Mucosa of gallbladder (tissue), 1 donor: ENCODE data around the gene CCDC78. TPM values are rescaled to one million over a fixed set of nuclear protein-coding genes. Genes with fewer than 3 reads are reported as not detected.

Experiments used
- DNase-seq: peaks from one replicate; pipeline ENCODE4 v3.0.0-alpha.2; 2020; ENCODE audit warnings: low spot score
- total RNA-seq: library from RNA; stranded (reverse); gene quantifications from one replicate; pipeline ENCODE4 v1.2.1, GENCODE V29; 2021
- donor health status: DM: no; HTN: no; CAD: no.

Gene CCDC78
- total RNA-seq, 1 donor from 2014 or later, result 3.3 TPM

DNA sequence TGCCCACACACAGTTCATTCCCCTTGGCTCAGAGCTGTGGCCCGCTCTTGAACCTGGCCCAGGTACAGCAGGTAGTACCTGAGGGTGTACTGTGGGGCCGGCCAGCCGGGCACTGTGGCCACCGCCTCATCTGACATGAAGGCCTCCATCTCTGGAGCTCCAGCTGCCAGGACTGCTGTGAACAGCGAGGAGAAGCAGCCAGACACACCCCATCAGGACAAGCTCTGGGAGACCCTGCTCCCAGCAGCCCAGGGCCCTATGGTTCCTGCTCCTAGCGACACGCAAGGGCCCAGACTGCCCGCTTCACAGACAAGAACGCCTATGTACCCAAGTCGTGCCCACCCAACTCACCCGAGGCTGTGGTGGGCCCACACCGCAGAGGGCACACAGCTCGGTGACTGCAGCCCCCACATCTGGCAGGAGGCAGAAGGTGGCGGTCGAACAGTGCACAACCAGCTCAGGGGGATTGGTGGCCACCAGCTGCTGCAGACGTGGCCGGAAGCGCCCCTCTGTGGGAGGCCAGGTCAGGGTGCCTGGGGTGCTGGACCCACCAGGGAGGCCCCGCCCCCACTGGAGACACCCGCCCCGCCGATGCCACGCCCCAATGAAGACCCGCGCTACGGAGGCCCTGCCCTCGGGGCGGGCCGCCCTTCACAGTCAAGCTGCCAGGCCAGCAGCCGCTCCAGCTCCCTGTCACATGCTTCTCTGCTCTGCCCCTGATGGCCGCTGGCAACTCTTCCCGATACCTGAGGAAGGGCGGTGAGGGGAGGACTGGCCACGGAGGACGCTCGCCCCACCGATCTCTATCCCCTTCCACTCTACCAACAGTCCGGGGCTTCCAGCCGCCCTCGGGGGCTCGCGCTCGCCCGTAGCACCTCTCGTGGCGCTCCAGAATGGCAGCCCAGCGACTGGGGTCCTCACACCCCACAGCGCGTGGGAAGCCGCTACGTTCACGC, 47.1 kb downstream of the CCDC78 start:
- DNase-seq, result peak; percentile 64

DNA sequence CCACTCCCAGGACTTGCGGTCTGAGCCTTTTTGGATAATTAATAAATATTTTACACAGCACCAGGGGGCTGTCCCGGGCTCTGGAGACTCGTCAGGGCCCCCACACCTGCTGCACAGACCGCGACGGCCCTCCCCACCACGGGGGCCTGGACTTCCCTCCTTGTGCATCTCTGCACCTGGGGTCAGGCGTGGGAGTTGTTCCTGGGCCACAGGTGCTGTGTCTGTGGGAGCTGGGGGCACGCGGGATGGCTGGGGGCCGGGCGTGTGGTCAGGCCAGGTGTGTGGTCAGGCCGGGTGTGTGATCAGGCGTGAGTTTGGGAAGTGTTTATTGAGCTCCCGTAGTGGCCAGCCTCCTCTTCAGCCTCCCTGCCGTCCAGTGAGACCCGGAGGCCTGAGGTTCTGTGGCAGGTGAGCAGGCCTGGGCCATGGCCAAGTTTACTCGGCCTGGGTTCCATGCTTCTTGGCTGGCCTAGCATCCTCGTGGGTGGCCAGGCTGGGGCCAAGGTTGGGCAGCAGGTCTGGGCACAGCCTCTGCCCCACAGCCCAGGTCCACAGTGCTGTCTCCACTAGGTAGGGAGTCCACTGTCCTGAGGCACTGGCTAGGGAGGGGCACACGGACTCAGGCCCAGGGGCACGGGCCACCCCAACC, 47.9 kb downstream of the CCDC78 start:
- DNase-seq, result no peak

DNA sequence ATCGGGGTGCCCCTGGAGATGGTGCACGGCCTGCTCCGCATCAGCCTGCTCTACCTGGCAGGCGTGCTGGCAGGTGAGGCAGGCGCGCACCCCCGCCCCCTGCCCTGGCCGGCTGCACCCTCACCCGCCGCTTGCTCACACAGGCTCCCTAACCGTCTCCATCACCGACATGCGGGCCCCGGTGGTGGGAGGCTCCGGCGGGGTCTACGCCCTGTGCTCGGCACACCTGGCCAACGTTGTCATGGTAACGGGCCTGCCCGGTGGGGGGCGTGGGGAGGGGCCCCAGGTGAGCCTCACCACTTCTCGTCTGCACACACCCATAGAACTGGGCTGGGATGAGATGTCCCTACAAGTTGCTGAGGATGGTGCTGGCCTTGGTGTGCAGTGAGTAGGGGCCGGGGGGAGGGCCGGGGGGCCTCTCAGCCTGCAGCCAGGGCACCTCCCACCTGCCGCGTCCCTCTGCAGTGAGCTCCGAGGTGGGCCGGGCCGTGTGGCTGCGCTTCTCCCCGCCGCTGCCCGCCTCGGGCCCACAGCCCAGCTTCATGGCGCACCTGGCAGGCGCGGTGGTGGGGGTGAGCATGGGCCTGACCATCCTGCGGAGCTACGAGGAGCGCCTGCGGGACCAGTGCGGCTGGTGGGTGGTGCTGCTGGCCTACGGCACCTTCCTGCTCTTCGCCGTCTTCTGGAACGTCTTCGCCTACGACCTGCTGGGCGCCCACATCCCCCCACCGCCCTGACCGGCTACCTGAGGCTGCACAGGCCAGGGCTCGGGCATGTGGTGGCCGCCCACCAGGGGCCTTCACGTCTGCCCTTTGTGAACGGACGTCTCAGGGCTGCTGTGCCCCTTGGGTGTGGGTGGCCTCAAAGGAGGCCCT, 48.7 kb downstream of the CCDC78 start:
- no peak for DNase-seq

DNA sequence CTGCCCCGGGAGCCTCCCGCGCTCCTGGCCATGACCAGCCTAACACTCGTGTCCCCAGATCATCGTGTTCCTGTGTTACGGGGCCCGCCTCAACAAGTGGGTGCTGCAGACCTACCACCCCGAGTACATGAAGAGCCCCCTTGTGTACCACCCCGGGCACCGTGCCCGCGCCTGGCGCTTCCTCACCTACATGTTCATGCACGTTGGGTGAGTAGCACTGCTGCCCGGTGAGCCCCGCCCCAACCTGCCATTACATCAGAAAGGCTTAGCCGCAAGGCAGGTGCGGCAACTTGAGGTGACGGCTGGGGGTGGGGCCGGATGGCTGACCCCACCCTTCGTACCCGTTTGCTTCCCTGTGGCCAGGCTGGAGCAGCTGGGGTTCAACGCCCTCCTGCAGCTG, 49.3 kb downstream of the CCDC78 start:
- peak; percentile 56 for DNase-seq

DNA sequence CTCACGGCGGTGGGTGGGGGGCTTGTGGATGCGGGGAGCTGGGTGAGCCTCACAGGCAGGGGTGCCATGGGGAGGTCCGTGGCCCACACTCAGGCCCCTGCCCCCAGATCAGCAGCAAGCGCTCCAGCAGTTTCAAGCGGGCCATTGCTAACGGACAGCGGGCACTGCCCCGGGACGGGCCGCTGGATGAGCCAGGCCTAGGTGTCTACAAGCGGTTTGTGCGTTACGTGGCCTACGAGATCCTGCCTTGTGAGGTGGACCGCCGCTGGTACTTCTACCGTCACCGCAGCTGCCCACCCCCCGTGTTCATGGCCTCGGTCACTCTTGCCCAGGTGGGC, 49.7 kb downstream of the CCDC78 start:
- DNase-seq, result no peak

DNA sequence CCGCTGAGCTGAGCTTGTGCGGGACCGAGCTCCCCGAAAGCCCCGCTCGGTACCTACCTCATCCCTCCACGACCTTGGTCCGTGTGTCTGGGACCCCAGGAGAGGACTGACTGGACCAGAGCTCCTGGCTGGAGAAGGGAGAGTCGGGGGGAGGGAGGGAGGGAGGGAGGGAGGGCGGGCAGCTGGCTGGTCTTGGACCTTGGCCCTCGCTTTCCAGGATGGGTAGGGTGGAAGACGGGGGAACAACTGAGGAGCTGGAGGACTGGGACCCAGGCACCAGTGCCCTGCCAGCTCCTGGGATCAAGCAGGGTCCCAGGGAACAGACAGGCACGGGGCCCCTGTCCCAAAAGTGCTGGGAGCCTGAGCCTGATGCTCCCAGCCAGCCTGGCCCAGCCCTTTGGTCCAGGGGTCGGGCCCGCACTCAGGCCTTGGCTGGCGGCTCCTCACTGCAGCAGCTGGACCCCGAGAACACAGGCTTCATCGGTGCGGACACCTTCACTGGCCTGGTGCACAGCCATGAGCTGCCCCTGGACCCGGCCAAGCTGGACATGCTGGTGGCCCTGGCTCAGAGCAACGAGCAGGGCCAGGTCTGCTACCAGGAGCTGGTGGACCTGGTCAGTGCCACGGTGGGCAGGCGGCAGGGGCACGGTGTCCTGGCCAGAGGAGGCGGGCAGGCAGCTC, 50.2 kb downstream of the CCDC78 start:
- no peak for DNase-seq

DNA sequence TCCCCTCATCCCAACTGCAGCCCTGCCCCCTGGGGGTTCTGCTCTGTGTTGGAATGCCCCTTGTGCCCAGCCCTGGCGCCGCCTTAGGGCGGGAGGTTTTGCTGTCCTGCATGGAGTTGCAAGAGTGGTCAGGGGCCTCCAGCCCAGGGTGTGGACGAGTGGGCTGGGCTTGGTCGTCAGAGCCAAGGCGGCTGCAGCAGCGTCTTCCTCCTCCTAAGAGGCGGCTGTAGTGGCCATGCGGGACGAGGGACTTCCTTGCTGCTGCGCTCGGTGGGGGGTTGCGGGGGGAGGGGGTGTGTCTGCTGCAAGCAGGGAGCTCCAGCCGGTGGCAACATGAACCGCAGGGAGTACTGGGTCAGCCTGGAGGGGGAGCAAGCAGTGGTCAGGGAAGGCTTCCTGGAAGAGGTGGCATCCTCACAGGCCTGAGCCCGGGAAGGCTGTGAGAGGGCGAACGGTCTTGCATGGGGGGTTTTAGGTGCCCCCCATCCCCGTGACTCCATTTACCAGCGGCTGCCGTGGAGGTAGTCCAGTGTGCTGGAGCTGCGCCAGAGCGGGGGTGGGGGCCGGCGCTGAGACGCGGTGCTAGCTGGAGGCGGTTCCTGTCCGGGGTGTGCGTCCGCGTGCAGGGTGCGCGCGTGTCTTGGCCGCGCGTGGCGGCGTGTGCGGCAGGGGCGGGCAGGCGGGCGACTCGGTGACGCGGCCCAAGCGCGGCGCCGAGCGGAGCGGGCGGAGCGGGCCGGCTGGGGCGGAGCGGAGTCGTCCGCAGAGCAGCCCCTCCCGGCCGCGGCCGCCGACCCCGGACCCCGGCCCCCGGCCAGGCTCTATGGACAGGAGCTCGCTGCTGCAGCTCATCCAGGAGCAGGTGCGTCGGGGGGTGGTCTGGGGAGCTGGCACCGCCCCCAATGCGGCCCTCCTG, 51.0 kb downstream of the CCDC78 start, which contains the start of gene RHBDL1:
Gene RHBDL1 (plus strand): TSS at position 704 of the 916 bp plus-strand sequence. CDS start 120 bp downstream, at position 824.
- DNase-seq, result no peak

DNA sequence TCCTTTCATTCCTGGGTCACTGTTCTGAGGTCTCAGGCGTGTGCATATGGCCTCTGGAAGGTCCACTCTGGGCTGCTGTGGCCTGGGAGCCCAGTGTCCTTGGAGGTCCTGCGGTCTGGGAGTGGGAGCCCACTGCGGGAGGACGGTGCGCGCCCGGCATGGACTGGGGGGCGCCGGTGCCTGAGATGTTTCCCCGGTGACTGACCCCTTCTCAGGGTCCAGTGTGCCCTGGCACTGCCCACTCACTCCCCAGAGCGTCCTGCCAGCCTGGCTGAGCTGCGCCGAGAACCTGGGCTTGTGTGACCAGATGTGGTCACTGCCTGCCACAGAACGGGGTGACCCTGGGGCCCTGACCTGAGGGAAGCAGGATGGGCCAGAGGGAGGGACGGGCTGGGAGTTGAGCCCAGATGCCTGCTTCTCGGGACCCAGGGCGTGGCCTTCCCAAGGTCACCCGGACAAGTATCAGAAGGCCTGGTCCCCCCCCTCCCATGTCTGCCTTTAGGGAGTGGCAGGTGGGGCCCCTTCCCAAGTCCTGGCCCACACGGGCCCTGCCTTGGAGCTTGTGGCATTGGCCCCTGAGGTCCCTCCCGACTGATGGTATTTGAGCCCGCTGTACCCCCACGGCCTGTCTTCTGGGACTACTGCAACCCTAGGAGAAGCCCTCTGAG, 51.9 kb downstream of the CCDC78 start:
- no peak for DNase-seq

DNA sequence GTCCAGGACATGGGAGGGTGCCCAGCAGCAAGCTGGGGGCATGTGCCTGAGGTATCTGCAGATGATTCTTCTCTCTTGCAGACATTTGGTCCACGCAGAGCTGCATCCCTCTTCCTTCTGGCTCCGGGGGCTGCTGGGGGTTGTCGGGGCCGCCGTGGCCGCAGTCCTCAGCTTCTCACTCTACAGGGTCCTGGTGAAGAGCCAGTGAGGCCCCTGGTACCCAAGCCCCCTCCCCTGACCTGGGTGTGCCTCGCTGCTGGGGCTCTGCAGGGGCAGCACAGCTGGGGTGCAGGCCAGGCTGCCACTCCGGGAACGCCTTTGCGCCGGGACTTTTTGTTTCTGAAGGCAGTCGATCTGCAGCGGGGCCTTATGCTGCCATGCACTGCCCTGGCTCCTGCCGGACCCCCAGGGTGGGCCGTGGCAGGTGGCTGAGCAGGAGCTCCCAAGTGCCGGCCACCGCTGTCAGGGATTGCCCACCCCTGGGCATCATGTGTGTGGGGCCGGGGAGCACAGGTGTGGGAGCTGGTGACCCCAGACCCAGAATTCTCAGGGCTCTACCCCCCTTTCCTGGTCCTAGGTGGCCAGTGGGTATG, 52.7 kb downstream of the CCDC78 start:
- DNase-seq, result no peak

DNA sequence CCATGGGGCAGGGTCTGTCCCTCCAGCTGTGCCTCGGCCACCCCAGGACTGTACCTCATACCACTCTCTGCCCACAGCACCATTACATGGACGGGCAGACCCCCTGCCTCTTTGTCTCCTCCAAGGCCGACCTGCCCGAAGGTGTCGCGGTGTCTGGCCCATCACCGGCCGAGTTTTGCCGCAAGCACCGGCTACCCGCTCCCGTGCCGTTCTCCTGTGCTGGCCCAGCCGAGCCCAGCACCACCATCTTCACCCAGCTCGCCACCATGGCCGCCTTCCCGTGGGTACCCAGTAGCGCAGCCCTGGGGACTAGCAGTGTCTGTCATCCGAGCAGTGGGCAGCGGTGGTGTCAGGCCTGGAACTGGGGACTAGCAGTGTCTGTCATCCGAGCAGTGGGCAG, 53.4 kb downstream of the CCDC78 start:
- DNase-seq, result no peak

Other genes with a start within 250 kb of the CCDC78 start
- 75.4 TPM for gene CAPN15, start 198.7 kb downstream of the CCDC78 start, total RNA-seq
- gene PRR35, start 166.0 kb downstream of the CCDC78 start, total RNA-seq, result not detected
- 1.2 TPM for gene NHLRC4, start 159.4 kb downstream of the CCDC78 start, total RNA-seq
- 117 TPM for gene PIGQ, start 156.5 kb downstream of the CCDC78 start, total RNA-seq
- gene RAB40C, start 136.4 kb downstream of the CCDC78 start, total RNA-seq, result 33.1 TPM
- 1.7 TPM for gene WFIKKN1, start 95.5 kb downstream of the CCDC78 start, total RNA-seq
- gene METTL26, start 90.1 kb downstream of the CCDC78 start, total RNA-seq, result 69.3 TPM
- gene MCRIP2, start 84.6 kb downstream of the CCDC78 start, total RNA-seq, result 67.6 TPM
- 62.4 TPM for gene WDR90, start 77.1 kb downstream of the CCDC78 start, total RNA-seq
- 125 TPM for gene RHOT2, start 58.3 kb downstream of the CCDC78 start, total RNA-seq
- 5.5 TPM for gene RHBDL1, start 50.8 kb downstream of the CCDC78 start, total RNA-seq
- gene STUB1, start 46.0 kb downstream of the CCDC78 start, total RNA-seq, result 125 TPM
- 66.7 TPM for gene JMJD8, start 42.1 kb downstream of the CCDC78 start, total RNA-seq
- gene WDR24, start 36.0 kb downstream of the CCDC78 start, total RNA-seq, result 14.8 TPM
- gene FBXL16, start 20.6 kb downstream of the CCDC78 start, total RNA-seq, result 0.78 TPM
- 62.0 TPM for gene METRN, start 11.3 kb downstream of the CCDC78 start, total RNA-seq
- 54.7 TPM for gene ANTKMT, start 5.3 kb downstream of the CCDC78 start, total RNA-seq
- gene HAGHL, start 663 bp upstream of the CCDC78 start, total RNA-seq, result 13.4 TPM
- gene CIAO3, start 14.6 kb upstream of the CCDC78 start, total RNA-seq, result 47.1 TPM
- 53.1 TPM for gene MSLN, start 34.3 kb upstream of the CCDC78 start, total RNA-seq
- 18.5 TPM for gene RPUSD1, start 61.9 kb upstream of the CCDC78 start, total RNA-seq
- 17.3 TPM for gene CHTF18, start 62.2 kb upstream of the CCDC78 start, total RNA-seq
- gene GNG13, start 74.3 kb upstream of the CCDC78 start, total RNA-seq, result not detected
- gene LMF1, start 244.5 kb upstream of the CCDC78 start, total RNA-seq, result 19.6 TPM